Tibial nerve (tissue), 4 donors: ENCODE data around the gene BRI3. TPM values are rescaled to one million over a fixed set of nuclear protein-coding genes. Genes with fewer than 3 reads are reported as not detected.
A peak's percentile ranks its signal among the peaks of the same experiment; 100 is the strongest.

ENCODE experiments used
- DNase-seq, 2 donors: peaks; one replicate each; pipeline ENCODE4 v3.0.0-alpha.2; 2019; ENCODE audit warnings: low spot score in 2 of 2
- H3K27ac ChIP-seq, 4 donors: fragments of 200-600 bp; sonication (generic) in 3 of 4; one replicate each; pipeline ENCODE4 v1.5.1; 2017 to 2019; ENCODE audit warnings: mild to moderate bottlenecking in 1 of 4
- H3K27me3 ChIP-seq, 2 donors: fragments of 200-600 bp; sonication (generic) in 1 of 2; one replicate each; pipeline versions ENCODE4 v1.5.1 to v1.6.0; 2017 to 2019
- H3K36me3 ChIP-seq, 3 donors: fragments of 200-600 bp; sonication (generic); one replicate each; pipeline ENCODE4 v1.5.1; 2018 to 2019
- H3K4me1 ChIP-seq, 4 donors: fragments of 200-600 bp; sonication (generic) in 3 of 4; one replicate each; pipeline ENCODE4 v1.5.1; 2017 to 2019
- H3K4me3 ChIP-seq, 4 donors: fragments of 200-600 bp; sonication (generic) in 3 of 4; one replicate each; pipeline ENCODE4 v1.5.1; 2017 to 2019; ENCODE audit warnings: mild to moderate bottlenecking in 1 of 4, moderate library complexity in 1 of 4
- H3K9me3 ChIP-seq, 4 donors: fragments of 200-600 bp; sonication (generic) in 3 of 4; one replicate each; pipeline ENCODE4 v1.5.1; 2017 to 2019
- CTCF ChIP-seq, 5 experiments: fragments of 200-600 bp in 3 of 5; fragments of 450-650 bp in 2 of 5; sonication (generic) in 3 of 5; IDR thresholded peaks; one replicate each; pipeline ENCODE4 v1.5.1; 2016 to 2019; ENCODE audit warnings: antibody characterized with exemption in 5 of 5, mild to moderate bottlenecking in 3 of 5, moderate library complexity in 2 of 5
- EP300 ChIP-seq, 2 donors: sonication (generic); formaldehyde crosslinking; IDR thresholded peaks; one replicate each; pipeline ENCODE4 v1.6.1; 2017; ENCODE audit warnings: antibody characterized with exemption in 2 of 2, mild to moderate bottlenecking in 1 of 2
- POLR2A ChIP-seq, 2 donors: fragments of 450-650 bp; IDR thresholded peaks; one replicate each; pipeline ENCODE4 v1.6.1; 2017; ENCODE audit warnings: antibody characterized with exemption in 2 of 2, mild to moderate bottlenecking in 2 of 2, moderate library complexity in 2 of 2
- WGBS, 2 donors: methylation state at CpG; one replicate each; pipeline ENCODE4 v1.1.5; 2018; 5-methylcytosine and 5-hydroxymethylcytosine counted together
- total RNA-seq, 4 donors: library from RNA; depleted of rRNA; stranded (reverse); fragments of >200 nt; gene quantifications; one replicate each; pipeline ENCODE4 v1.1.0, GENCODE V29; 2016

Gene BRI3
- total RNA-seq, 4 donors from 2014 or later = 33.5 to 69.0 (median 44.3) TPM

GRCh38 chr7:98287486-98287959 lies 6.0 kb downstream of the BRI3 start:
- H3K9me3 ChIP-seq = no peaks in the 10 kb centered on the region
- 74 to 81% methylated on average over 12 to 13 of the region's 14 CpGs for WGBS, 2 donors
- peak overlapping the region in 1 of 4 donors; percentile 7 for H3K4me3 ChIP-seq
- peaks cover 0 to 70% (median 54%) of the 10 kb centered on the region in 4 donors for H3K4me1 ChIP-seq
- no peak for DNase-seq
- H3K27ac ChIP-seq = peak overlapping the region in 3 of 4 donors; percentile 99
- peaks cover 0 to 55% (median 0%) of the 10 kb centered on the region in 3 donors for H3K36me3 ChIP-seq
- H3K27me3 ChIP-seq = no peaks in the 10 kb centered on the region
- TF ChIP-seq POLR2A (IDR thresholded peaks at IDR 0.05) = no peak
- TF ChIP-seq CTCF (IDR thresholded peaks at IDR 0.05) = no peak
- no peak for TF ChIP-seq EP300 (IDR thresholded peaks at IDR 0.05)

GRCh38 chr7:98288064-98288823 lies 6.8 kb downstream of the BRI3 start:
- Histone ChIP-seq H3K36me3 (peaks cover 0 to 62% (median 2%) of the 10 kb centered on the region in 3 donors), H3K9me3 (no peaks in the 10 kb centered on the region), H3K27me3 (no peaks in the 10 kb centered on the region), H3K27ac (peak overlapping the region in 1 of 4 donors; percentile 42), H3K4me3 (no peak overlapping the region), H3K4me1 (peaks cover 0 to 63% (median 51%) of the 10 kb centered on the region in 4 donors)
- WGBS, 2 donors = 71 to 82% methylated on average over 12 of the region's 12 CpGs
- DNase-seq = no peak
- no peak for TF ChIP-seq EP300 (IDR thresholded peaks at IDR 0.05)
- no peak for TF ChIP-seq POLR2A (IDR thresholded peaks at IDR 0.05)
- TF ChIP-seq CTCF (IDR thresholded peaks at IDR 0.05) = no peak

- H3K36me3 ChIP-seq = peaks cover 0 to 65% (median 4%) of the 10 kb centered on the region in 3 donors
- H3K4me1 ChIP-seq = peaks cover 0 to 51% (median 40%) of the 10 kb centered on the region in 4 donors
- 82 to 88% methylated on average over 4 of the region's 4 CpGs for WGBS, 2 donors
- H3K27me3 ChIP-seq = no peaks in the 10 kb centered on the region
- H3K27ac ChIP-seq = no peak overlapping the region
- DNase-seq = no peak
- H3K9me3 ChIP-seq = no peaks in the 10 kb centered on the region
- no peak overlapping the region for H3K4me3 ChIP-seq
- TF ChIP-seq CTCF (IDR thresholded peaks at IDR 0.05) (no peak), EP300 (IDR thresholded peaks at IDR 0.05) (no peak), POLR2A (IDR thresholded peaks at IDR 0.05) (no peak)
Measured at GRCh38 chr7:98289333-98289875, 7.9 kb downstream of the BRI3 start.

- TF ChIP-seq POLR2A (IDR thresholded peaks at IDR 0.05) (no peak), CTCF (IDR thresholded peaks at IDR 0.05) (no peak), EP300 (IDR thresholded peaks at IDR 0.05) (no peak)
Measured at GRCh38 chr7:98291717-98292116, 10.2 kb downstream of the BRI3 start.

GRCh38 chr7:98293265-98293664 lies 11.8 kb downstream of the BRI3 start:
- Histone ChIP-seq H3K36me3 (peaks cover 0 to 81% (median 4%) of the 10 kb centered on the region in 3 donors), H3K9me3 (peaks cover 0 to 9% (median 0%) of the 10 kb centered on the region in 4 donors), H3K4me1 (peaks cover 0 to 12% (median under 1%) of the 10 kb centered on the region in 4 donors), H3K4me3 (no peak overlapping the region), H3K27me3 (no peaks in the 10 kb centered on the region), H3K27ac (no peak overlapping the region)
- no peak for DNase-seq
- 83 to 86% methylated on average over 17 of the region's 17 CpGs for WGBS, 2 donors
- no peak for TF ChIP-seq POLR2A (IDR thresholded peaks at IDR 0.05)
- TF ChIP-seq EP300 (IDR thresholded peaks at IDR 0.05) = no peak
- no peak for TF ChIP-seq CTCF (IDR thresholded peaks at IDR 0.05)

More at GRCh38 chr7:98291717-98292116, 10.2 kb downstream of the BRI3 start:
- DNase-seq = no peak
- Histone ChIP-seq H3K4me1 (peaks cover 0 to 28% (median 16%) of the 10 kb centered on the region in 4 donors), H3K36me3 (peaks cover 0 to 84% (median 4%) of the 10 kb centered on the region in 3 donors), H3K4me3 (no peak overlapping the region), H3K27ac (no peak overlapping the region), H3K27me3 (no peaks in the 10 kb centered on the region), H3K9me3 (peaks cover 0 to 4% (median 0%) of the 10 kb centered on the region in 4 donors)
- WGBS, 2 donors = 77 to 88% methylated on average over 6 to 7 of the region's 7 CpGs
